A673 (cell line): ENCODE measurements around the gene YTHDC2. TPM values are rescaled to one million over a fixed set of nuclear protein-coding genes. Genes with fewer than 3 reads are reported as not detected.

Experiments
- BruUV-seq: library from RNA; stranded (reverse); fragments of 400-500 nt; replicated peaks from 2 replicates; lab custom pipeline; 2021; lab: Mats Ljungman, UMichigan
- CTCF ChIA-PET: fragments of 300-600 bp; sonication (Branson Sonifier 250); formaldehyde crosslinking; loops from one replicate; lab custom pipeline; 2022; ENCODE audit warnings: antibody characterized with exemption; lab: Charles Lee
- POLR2A ChIA-PET: fragments of 300-600 bp; sonication (Branson Sonifier 250); formaldehyde crosslinking; loops from one replicate; lab custom pipeline; 2022; ENCODE audit warnings: antibody characterized with exemption; ENCODE audit not compliant: low non-redundant PET; lab: Charles Lee
- DNase-seq: peaks from one replicate; pipeline ENCODE4 v3.0.0-alpha.2; 2015; ENCODE audit warnings: low spot score
- H3K27ac ChIP-seq: fragments of 200-600 bp; sonication (generic); 2 replicates; pipeline ENCODE4 v1.5.1; 2016; ENCODE audit warnings: mixed run types, low read depth, mild to moderate bottlenecking, mixed read lengths, antibody characterized with exemption, low read length; ENCODE audit not compliant: poor library complexity, severe bottlenecking
- H3K27me3 ChIP-seq: fragments of 200-600 bp; sonication (generic); replicated peaks from 2 replicates; pipeline ENCODE4 v1.6.1; 2017; ENCODE audit warnings: mixed run types, low read depth, mild to moderate bottlenecking, mixed read lengths, antibody characterized with exemption, low read length; ENCODE audit not compliant: insufficient read depth, poor library complexity
- H3K36me3 ChIP-seq: fragments of 200-600 bp; sonication (generic); 2 replicates; pipeline ENCODE4 v1.6.1; 2016; ENCODE audit warnings: mixed run types, mild to moderate bottlenecking, mixed read lengths, antibody characterized with exemption, low read length; ENCODE audit not compliant: insufficient read depth, poor library complexity, severe bottlenecking
- H3K4me1 ChIP-seq: fragments of 200-600 bp; sonication (generic); 2 replicates; pipeline ENCODE4 v1.6.1; 2017; ENCODE audit warnings: mixed run types, mild to moderate bottlenecking, mixed read lengths, antibody characterized with exemption, low read length; ENCODE audit not compliant: insufficient read depth, poor library complexity, severe bottlenecking
- H3K4me3 ChIP-seq: fragments of 200-600 bp; sonication (generic); 2 replicates; pipeline ENCODE4 v1.5.1; 2016; ENCODE audit warnings: low read depth, mixed run types, mild to moderate bottlenecking, mixed read lengths, low read length; ENCODE audit not compliant: poor library complexity, severe bottlenecking
- H3K9me3 ChIP-seq: fragments of 200-600 bp; sonication (generic); 2 replicates; pipeline ENCODE4 v1.6.1; 2016; ENCODE audit warnings: mixed run types, low read depth, mild to moderate bottlenecking, mixed read lengths, antibody characterized with exemption, low read length; ENCODE audit not compliant: poor library complexity, severe bottlenecking
- EZH2 ChIP-seq: fragments of 200-600 bp; sonication (generic); IDR thresholded peaks from 2 replicates; pipeline ENCODE4 v1.6.1; 2017; ENCODE audit warnings: borderline replicate concordance, low read depth, mild to moderate bottlenecking, mixed read lengths, antibody characterized with exemption, low read length; ENCODE audit not compliant: poor library complexity, severe bottlenecking
- intact Hi-C: fragments of 100-400 bp; cut with micrococcal nuclease; formaldehyde crosslinking; loops from one replicate; pipeline ENCODE4 v1.10.0; 2022; ENCODE audit not compliant: unreplicated experiment
- total RNA-seq: library from RNA; stranded (reverse); gene quantifications from 2 replicates; pipeline ENCODE4 v1.2.3, GENCODE V29; 2021
- TF ChIP-seq, protein P1 (sequence below): fragments of 300-800, 200-600 bp; sonication (generic); conservative IDR thresholded peaks from 2 replicates; pipeline ENCODE4 v1.5.1; 2017; ENCODE audit warnings: low read depth, mild to moderate bottlenecking, antibody characterized with exemption, low read length, moderate library complexity, mixed read lengths

YTHDC2 gene
- total RNA-seq, 1 experiment from 2014 or later, result 24.3 TPM

DNA sequence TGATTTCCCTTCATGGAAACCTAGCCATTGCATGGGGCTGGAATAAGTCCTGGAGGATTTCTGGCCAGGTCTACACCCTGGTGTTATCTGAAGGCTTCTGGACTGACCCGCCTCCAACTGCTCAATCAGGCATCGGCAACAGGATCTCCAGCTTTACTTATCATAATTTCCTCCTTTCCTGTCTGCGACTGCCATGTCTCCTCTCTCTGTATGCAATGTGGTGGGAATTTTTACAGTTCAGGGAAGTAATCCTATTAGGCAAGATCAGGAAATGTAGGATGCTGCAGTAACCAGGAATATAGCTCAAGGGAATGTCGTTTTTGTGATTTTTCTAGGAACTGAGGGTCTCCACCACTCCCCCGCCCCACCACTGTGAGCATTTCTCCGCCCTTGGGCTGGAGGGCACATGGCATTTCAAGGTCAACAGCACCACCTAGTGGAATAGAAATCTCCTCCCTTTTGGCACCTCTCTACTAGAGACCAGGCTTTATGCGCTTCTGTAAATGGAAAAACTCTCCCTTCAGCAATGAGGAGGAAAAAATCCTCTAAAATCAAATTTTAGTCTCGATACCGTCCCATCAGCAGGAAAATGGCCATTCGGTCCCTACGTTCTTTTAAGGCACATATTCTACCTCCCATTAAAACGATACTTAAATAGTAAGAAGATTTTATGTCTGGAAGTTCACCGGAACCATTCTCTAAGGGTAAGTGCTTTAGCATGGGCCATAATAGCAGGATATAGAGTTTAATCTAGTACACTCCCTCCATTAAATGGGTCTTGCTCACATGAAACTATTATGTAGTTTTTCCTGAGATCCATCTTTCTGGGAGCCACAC, 93.0 kb downstream of the YTHDC2 start:
- CTCF ChIA-PET, result no interaction called here
- no TSS peak for BruUV-seq
- Histone ChIP-seq H3K4me1 (no peaks in the 10 kb centered on the region), H3K27ac (no peak overlapping the region), H3K27me3 (no peaks in the 10 kb centered on the region), H3K36me3 (no peaks in the 10 kb centered on the region), H3K4me3 (no peak overlapping the region), H3K9me3 (no peaks in the 10 kb centered on the region)
- intact Hi-C loops, result loop anchor here (1.0 to 5.0 kb wide), 4 partner anchors 227 to 1429 kb away; no protein-coding TSS in a partner anchor
- no peak for TF ChIP-seq EZH2
- TF ChIP-seq, protein P1, sequence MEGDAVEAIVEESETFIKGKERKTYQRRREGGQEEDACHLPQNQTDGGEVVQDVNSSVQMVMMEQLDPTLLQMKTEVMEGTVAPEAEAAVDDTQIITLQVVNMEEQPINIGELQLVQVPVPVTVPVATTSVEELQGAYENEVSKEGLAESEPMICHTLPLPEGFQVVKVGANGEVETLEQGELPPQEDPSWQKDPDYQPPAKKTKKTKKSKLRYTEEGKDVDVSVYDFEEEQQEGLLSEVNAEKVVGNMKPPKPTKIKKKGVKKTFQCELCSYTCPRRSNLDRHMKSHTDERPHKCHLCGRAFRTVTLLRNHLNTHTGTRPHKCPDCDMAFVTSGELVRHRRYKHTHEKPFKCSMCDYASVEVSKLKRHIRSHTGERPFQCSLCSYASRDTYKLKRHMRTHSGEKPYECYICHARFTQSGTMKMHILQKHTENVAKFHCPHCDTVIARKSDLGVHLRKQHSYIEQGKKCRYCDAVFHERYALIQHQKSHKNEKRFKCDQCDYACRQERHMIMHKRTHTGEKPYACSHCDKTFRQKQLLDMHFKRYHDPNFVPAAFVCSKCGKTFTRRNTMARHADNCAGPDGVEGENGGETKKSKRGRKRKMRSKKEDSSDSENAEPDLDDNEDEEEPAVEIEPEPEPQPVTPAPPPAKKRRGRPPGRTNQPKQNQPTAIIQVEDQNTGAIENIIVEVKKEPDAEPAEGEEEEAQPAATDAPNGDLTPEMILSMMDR, result peak; percentile 80
- DNase-seq, result peak; percentile 75
- POLR2A ChIA-PET, result no interaction called here

- H3K36me3 ChIP-seq, result no peaks in the 10 kb centered on the region
- CTCF ChIA-PET, result no interaction called here
- intact Hi-C loops, result loop anchor here (5.0 kb wide), 1 partner anchor 1430 kb away; no protein-coding TSS in a partner anchor
- TF ChIP-seq, protein P1, result no peak
- TF ChIP-seq EZH2, result no peak
- H3K4me1 ChIP-seq, result no peaks in the 10 kb centered on the region
- POLR2A ChIA-PET, result no interaction called here
- no peak overlapping the region for H3K4me3 ChIP-seq
- H3K27me3 ChIP-seq, result no peaks in the 10 kb centered on the region
- no TSS peak for BruUV-seq
- no peak for DNase-seq
- no peaks in the 10 kb centered on the region for H3K9me3 ChIP-seq
- H3K27ac ChIP-seq, result no peak overlapping the region
Observed at GRCh38 chr5:113607361-113607760, 93.9 kb downstream of the YTHDC2 start.

GRCh38 chr5:113608113-113608596, 94.7 kb downstream of the YTHDC2 start:
- intact Hi-C loops, result loop anchor here (5.0 kb wide), 1 partner anchor 1431 kb away; no protein-coding TSS in a partner anchor
- CTCF ChIA-PET, result no interaction called here

More at GRCh38 chr5:113608113-113608596, 94.7 kb downstream of the YTHDC2 start:
- POLR2A ChIA-PET, result no interaction called here
- TF ChIP-seq, protein P1, result no peak
- no peak for TF ChIP-seq EZH2
- no peak overlapping the region for H3K4me3 ChIP-seq
- no peaks in the 10 kb centered on the region for H3K4me1 ChIP-seq
- no peaks in the 10 kb centered on the region for H3K27me3 ChIP-seq
- H3K36me3 ChIP-seq, result no peaks in the 10 kb centered on the region
- no TSS peak for BruUV-seq
- no peaks in the 10 kb centered on the region for H3K9me3 ChIP-seq
- peak; percentile 34 for DNase-seq
- H3K27ac ChIP-seq, result no peak overlapping the region
